Left colon (tissue), 2 donors: ENCODE measurements around the gene NBAS. TPM values are rescaled to one million over a fixed set of nuclear protein-coding genes. Genes with fewer than 3 reads are reported as not detected.

ENCODE experiments used
- ATAC-seq: fragments of 200-7000 bp; cut with Tn5 transposase; one replicate; pipeline ENCODE4 v1.9.1; 2020; ENCODE audit warnings: mild to moderate bottlenecking, moderate library complexity
- DNase-seq, 2 donors: peaks; one replicate each; pipeline ENCODE4 v3.0.0-alpha.2; 2020
- intact Hi-C, 2 donors: fragments of 100-400 bp; cut with DNase I in 1 of 2; cut with micrococcal nuclease in 1 of 2; formaldehyde crosslinking; loops; one replicate each; pipeline versions ENCODE4 v1.11.2 to v1.14.0; 2022; cut with DNase I, micrococcal nuclease
- total RNA-seq, 2 donors: library from RNA; stranded (reverse); fragmentation: NEBNext Ultra II Directional; extraction: Animal tissue kit (Norgen Biotek cat#: 25700); gene quantifications; one replicate each; pipeline ENCODE4 v1.2.1, GENCODE V29; 2021
- donor health status: DM: no; HTN: no; CAD: no.
- donor health status: DM: yes; HTN: yes; CAD: no.

NBAS gene
- total RNA-seq, 2 donors from 2014 or later: 31.0 to 35.0 TPM

DNA sequence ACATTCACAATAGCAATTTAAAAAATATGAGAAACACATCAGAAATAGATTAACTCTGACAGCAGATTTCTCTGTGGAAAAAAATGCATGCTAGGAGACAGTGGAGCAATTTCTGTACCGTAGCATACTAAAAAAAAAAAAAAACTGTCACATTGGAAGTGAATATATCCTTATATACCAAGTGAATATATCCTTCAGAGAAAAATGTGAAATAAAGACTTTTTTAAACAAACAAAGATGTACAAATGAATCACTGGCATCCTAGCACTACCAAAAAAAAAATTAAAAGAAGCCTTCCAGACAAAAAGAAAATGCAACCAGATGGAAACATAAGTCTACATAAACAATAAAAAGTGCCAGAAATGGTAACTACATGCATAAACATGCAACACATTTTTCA lies 169.4 kb downstream of the NBAS start:
- ATAC-seq: no peak
- no peak for DNase-seq
- intact Hi-C loops: no loop called here

DNA sequence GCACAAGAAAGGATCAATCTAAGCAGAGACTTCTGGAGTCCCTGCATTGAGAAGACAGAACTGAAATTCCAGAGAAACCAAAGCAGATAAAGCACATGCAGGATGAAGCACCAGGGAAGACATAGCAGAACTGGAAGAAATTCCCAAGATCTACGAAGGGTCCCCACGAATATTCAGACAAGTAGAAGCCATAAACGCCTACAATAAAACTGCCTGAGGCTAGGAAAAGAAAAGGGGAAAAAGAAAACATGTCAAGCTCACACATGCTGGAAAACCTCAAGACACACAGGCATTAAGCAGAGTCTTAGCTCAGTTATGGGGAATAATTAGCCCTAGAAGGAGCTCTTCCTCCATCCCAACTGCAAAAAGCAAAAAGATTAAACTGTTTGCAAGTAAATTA lies 171.2 kb downstream of the NBAS start:
- intact Hi-C loops: no loop called here

DNA sequence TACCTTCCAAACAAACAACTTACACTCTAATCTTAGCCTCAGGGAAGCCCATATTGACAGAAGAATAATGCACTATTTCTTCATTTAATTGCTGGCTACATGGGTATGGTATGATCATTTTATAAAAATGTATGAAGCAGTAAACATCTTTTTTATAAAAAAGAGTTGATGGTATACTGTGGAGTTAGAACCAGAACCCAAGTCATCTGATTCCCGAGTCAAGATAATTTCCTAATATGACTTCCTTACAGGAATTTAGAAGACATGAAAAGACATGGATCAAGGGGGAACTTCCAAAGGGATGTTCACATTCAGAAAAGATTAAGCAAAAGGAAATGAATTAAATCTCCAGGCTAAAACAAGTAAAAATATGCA lies 171.8 kb downstream of the NBAS start:
- intact Hi-C loops: no loop called here
- DNase-seq: no peak
- ATAC-seq: no peak

More for the DNA sequence above, 171.2 kb downstream of the NBAS start:
- ATAC-seq (no peak), DNase-seq (no peak)

- ATAC-seq: no peak
- DNase-seq: no peak
- intact Hi-C loops: no loop called here
These were observed 172.5 kb downstream of the NBAS start for GRCh38 chr2:15388406-15389325.

GRCh38 chr2:15385184-15385583 lies 175.9 kb downstream of the NBAS start:
- DNase-seq (no peak), ATAC-seq (no peak)
- intact Hi-C loops: no loop called here

DNA sequence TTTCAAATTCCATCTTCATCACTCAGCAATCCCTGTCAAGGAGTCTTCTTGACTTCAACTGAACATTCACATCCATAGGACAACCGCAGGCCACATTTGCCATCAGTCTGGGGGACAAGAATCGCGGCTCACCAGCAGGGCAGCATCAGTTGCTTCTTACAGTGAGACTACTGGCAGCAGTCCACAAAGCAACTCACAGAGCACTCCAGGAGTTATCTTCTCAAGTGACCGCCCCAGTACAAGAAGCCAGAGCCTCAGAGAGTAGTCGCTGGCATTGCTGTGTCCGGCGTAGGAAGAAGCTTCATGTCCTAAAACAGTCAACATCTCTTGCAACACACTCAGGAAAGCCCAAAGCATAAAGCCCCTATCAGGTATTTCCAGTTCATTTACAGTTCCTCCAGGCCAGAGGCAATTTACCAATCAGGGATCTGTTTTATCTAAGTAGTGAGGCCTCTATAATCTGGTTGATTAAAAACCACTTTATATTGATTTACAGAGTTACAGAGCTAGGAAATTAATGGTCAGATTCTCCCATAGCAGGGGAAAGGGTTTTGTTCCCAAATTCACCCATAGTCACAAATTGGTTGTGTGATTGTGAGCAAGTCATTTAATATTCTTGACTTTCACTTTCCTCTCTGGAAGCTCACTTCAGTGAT lies 177.3 kb downstream of the NBAS start:
- intact Hi-C loops: no loop called here
- DNase-seq (no peak), ATAC-seq (no peak)

DNA sequence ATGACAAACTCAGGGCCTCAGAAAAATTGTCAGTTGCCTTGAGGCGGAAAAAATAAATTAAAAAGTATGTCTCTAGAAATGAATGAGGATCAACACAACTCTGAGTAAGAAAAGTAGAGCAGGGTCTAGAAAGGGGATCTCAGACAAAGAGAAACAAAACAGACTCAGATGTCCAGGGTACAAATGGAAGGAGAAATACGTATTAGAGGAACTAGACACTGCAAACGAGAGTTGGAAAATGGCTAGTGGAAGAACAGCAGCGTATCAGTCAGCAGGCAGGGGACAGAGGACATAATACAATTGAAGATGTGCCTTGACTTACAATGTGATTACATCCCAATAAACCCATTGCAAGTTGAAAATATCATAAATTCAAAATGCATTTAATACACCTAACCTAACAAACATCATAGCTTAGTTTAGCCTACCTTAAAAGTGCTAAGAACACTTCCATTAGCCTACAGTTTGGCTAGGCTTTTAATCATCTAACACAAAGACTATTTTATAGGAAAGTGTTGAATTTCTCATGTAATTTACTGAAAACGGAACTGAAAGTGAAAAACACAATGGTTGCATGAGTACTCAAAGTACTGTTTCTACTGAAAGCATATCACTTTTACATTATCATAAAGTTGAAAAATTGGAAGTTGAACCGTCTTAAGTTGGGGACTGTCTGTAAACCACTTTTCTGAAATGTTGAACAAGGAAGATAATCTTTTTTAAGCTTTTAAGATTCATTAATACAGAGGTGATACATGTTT lies 182.8 kb downstream of the NBAS start:
- DNase-seq: no peak
- ATAC-seq: no peak
- intact Hi-C loops: no loop called here

DNA sequence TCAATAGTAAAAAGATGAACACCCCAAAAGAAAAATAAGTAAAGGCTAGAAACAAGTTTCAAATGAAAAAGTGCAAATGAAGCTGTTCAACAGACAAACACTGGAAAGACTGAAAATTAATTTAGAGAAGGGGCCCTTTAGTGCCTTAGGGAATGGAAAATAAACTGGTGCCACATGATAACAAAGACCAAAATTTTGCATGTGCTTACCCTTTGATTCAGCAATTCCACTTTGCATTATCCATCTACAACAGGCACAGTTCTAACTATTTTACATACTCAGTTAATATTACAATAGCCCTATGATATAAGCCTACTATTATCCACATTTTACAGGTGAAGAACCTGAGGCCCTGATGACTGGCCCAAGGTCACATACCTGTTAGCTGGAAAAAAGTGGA lies 183.9 kb downstream of the NBAS start:
- ATAC-seq: no peak
- intact Hi-C loops: no loop called here

GRCh38 chr2:15372019-15372418 lies 189.1 kb downstream of the NBAS start:
- ATAC-seq: no peak
- intact Hi-C loops: no loop called here
- DNase-seq: no peak

More for the DNA sequence above, 183.9 kb downstream of the NBAS start:
- DNase-seq: no peak

GRCh38 chr2:15369129-15369528 lies 192.0 kb downstream of the NBAS start:
- intact Hi-C loops: no loop called here
- no peak for DNase-seq
- ATAC-seq: no peak

DNA sequence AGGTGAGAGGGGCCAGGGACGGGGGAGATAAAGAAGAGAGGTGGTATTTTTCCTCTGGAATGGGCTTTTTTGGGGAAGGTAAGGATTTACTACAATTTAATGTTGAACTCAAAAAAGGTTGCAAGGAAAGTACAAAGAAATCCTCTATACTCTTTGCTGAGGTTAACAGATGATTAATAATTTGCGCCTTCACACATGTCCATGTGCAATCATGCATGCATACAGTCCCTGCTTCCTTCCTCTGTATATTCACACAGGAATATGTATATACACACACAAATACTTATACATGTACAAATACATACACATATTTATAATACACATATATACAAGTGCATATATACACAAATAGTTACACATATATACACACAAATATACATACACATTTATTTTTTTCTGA lies 193.4 kb downstream of the NBAS start:
- ATAC-seq: no peak
- intact Hi-C loops: no loop called here
- no peak for DNase-seq

GRCh38 chr2:15367205-15367604 lies 193.9 kb downstream of the NBAS start:
- intact Hi-C loops: no loop called here
- DNase-seq (no peak), ATAC-seq (no peak)

- ATAC-seq (no peak), DNase-seq (no peak)
- intact Hi-C loops: no loop called here
These were observed 195.7 kb downstream of the NBAS start for GRCh38 chr2:15365411-15365810.

GRCh38 chr2:15364561-15364960 lies 196.6 kb downstream of the NBAS start:
- no peak for ATAC-seq
- no peak for DNase-seq
- intact Hi-C loops: no loop called here

DNA sequence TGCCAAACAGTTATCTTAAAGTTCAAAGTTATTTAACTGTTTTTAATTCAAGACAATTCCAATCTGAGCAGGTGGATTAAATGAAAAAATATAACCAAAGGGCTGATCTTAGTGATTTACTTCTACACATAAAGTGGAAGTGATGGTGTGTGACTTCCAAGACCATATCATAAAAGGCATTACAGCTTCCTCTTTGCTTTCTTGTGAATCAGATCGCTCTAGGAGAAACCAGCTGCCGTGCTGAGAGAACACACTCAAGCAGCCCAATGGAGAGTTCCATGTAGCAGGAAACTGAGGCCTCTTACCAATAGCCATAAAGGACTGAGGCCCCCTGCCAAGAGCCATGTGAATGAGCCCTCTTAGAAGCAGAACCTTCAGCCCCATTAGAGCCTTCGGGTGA lies 197.4 kb downstream of the NBAS start:
- ATAC-seq: no peak
- no peak for DNase-seq
- intact Hi-C loops: no loop called here

DNA sequence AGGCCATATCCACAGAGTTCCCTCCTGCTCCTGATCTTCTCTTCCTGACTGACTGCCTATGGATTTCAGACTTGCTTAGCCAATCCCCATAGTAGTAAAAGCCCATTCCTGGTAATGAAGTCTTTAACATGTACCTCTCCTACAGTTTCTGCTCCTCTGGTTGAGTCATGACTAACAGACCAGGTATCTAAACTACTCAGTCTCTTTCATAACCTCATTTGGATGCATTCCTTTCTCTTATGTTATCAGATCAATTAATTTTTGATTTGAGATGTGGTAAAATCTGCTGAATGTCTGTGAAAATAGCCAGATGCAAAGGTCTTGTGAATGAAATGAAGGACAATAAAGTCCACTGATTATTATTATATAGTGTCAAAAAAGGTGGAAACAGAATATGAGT lies 198.0 kb downstream of the NBAS start:
- no peak for DNase-seq
- intact Hi-C loops: no loop called here
- ATAC-seq: no peak

DNA sequence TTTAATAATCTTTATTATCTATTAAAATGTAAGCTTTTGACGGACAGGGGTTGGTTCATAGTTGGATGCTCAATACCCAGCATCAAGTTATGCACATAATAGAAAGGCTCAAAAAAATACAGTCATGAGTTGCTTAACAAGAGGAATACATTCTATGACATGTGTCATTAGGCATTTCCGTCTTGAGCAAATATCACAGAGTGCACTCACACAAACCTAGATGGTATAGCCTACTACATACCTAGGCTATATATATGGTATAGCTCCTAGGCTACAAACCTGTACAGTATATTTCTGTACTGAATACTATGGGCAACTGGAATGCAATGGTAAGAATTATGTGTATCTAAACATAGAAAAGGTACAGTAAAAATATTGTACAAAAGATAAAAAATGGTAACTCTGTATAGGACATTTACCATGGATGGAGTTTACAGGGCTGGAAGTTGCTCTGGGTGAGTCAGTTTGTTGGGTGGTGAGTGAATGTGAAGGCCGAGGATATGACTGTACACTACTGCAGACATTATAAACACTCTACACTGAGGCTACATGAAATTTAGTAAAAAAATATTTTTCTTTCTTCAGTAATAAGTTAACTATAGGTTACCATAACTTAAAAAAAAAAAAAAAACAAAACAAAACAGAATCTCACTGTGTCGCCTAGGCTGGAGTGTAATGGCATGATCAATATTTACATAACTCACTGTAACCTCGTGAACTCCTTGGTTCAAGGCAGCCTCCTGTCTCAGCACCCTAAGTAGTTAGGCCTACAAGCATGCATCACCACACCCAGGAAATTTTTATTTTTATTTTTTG lies 201.2 kb downstream of the NBAS start:
- ATAC-seq (peak; percentile 78), DNase-seq (no peak)
- intact Hi-C loops: no loop called here

DNA sequence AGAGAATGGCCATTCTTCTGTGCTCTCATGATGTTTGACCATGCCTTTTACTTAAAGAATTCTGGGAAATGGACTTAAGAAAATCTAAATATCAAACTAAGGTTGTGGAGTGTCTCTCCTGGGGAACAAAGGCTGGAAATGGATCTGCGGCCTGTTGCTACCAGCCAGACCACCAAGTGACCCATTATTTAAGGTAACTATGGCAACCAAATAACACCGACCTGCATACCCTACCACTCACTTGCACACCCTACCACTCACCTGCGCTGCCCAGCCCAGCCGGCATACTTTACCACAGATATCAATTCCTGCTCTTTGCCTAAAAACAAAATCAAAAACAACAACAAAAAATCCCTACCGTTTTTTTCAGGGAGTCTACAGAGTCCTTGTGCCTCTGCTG lies 203.2 kb downstream of the NBAS start:
- intact Hi-C loops: no loop called here
- DNase-seq: no peak
- ATAC-seq: no peak

DNA sequence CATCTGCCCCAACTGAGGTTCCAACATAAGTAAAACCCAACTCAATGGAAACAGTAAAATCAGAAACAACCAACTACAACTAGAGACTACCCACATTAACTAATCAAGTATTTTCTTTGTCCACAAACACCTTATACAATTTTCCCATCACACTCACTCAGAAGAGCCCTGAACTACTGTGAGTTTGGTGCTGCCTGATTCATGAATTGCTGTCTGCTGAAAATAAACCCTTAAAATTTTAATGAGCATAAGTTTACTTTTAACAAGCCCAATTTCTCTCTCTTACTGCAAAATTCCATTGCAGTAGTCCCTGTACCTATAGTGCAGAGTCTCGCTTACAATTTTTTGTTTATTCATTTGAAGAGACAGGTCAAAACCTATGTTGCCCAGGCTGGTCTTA lies 203.9 kb downstream of the NBAS start:
- intact Hi-C loops: no loop called here
- no peak for DNase-seq
- ATAC-seq: no peak
